ENCODE data around the gene TLE5.
"Not testable (repeated sequence)": the region's sequence is repeated elsewhere in the genome, so short reads cannot be mapped to it uniquely, and the experiment has no call there.

Gene TLE5

DNA sequence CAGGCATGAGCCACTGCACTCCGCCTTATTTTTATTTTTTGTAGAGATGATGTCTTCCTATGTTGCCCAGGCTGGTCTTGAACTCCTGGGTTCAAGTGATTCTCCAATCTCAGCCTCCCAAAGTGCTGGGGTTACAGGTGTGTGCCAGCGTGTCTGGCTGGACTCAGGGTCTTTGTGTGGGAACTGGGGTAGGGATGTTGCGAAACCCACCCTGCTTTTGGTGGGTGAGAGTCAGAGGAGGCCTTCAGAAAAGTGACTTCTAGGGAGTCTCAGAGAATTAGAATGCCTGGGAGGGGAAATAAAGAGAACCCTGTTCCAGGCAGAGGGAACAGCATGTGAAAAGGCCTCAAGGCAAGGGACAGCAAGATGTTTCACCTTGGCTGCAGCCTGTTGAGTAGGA, 13.2 kb downstream of the TLE5 start:
- no peak for DNase-seq
- intact Hi-C loops (cut with DNase I), result no loop called here

GRCh38 chr19:3048190-3048533, 14.1 kb downstream of the TLE5 start:
- DNase-seq, result no peak
- intact Hi-C loops (cut with DNase I), result no loop called here

DNA sequence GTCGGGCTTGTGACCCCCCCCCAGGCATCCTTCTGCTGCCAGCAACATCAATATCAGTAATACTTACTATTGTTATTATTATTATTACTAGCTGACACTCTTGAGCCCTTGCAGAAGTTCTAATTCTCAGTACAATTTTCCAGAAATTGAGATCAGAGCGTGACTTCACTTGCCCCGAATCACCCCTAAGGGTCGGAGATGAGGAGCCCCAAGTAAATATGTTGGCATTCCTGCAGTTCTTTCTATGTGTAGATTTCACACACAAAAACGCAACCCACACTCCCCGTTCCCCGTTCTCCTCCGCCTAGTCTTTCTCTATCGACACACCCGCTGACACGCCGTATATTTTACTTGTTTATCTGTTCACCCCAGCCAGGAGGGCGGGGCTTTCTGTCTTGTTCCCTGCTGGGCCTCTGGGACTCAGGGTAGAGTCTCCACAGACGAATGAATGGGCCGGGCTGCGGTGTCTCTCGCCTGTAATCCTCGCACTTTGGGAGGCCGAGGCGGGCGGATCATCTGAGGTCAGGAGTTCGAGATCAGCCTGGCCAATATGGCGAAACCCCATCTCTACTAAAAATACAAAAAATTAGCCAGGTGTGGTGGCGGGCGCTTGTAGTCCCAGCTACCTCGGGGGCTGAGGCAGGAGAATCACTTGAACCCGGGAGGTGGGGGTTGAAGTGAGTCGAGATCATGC, 14.7 kb downstream of the TLE5 start:
- intact Hi-C loops (cut with DNase I), result no loop called here
- peak in 27 of 42 donors; percentile 13 to 71 (median 39) for DNase-seq

- DNase-seq, result no peak
Observed at GRCh38 chr19:3046698-3047495, 15.4 kb downstream of the TLE5 start.

GRCh38 chr19:3045885-3046697, 16.2 kb downstream of the TLE5 start:
- no peak for DNase-seq
- intact Hi-C loops (cut with DNase I), result no loop called here

More at GRCh38 chr19:3046698-3047495, 15.4 kb downstream of the TLE5 start:
- intact Hi-C loops (cut with DNase I), result no loop called here

GRCh38 chr19:3045191-3045590, 17.1 kb downstream of the TLE5 start:
- intact Hi-C loops (cut with DNase I), result no loop called here
- DNase-seq, result no peak

GRCh38 chr19:3042621-3043267, 19.6 kb downstream of the TLE5 start:
- intact Hi-C loops (cut with DNase I), result no loop called here
- DNase-seq, result no peak

DNA sequence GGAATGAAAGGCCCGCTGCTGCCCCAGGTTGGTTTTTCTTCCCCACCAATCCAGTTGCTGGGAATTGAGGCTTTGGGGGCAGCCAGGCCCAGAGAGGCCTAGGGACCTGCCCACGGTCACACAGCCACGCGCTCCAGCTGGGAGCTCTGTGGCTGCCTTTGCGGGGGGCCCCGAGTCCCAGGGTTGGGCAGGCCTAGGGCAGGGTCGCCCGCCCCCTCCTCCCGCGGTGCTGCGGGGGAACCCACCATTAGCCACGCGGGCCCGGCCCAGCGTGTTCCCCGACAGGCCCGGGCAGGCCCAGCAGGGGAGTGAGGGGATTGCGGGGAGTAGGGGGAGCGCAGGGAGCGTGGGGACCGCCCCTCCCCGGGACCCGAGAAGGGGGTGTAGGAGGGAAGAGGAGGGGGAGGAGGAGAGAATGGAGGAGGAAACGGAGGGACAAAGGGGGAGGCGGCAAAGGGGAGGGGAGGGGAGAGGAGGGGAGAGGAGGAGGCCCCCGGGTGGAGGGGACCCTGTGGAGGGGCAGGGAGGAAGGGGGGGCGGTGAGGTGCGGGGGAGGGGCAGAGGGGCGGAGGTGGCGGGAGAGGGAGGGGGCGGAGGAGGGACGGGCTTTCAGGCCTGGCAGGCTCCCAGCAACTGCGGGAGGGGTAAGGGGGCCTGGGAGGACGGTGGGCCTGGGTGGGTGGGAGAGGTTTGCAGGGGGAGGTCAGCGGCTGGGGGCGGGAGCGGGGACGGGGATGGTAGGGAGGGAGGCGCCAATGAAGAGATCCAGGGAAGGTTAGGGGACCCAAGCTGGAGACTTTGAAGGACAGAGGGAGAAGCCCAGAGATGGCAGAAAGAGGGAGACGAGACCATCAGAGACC, 20.3 kb downstream of the TLE5 start:
- no peak for DNase-seq
- intact Hi-C loops (cut with DNase I), result no loop called here

GRCh38 chr19:3041327-3041726, 21.0 kb downstream of the TLE5 start:
- no peak for DNase-seq
- intact Hi-C loops (cut with DNase I), result no loop called here

DNA sequence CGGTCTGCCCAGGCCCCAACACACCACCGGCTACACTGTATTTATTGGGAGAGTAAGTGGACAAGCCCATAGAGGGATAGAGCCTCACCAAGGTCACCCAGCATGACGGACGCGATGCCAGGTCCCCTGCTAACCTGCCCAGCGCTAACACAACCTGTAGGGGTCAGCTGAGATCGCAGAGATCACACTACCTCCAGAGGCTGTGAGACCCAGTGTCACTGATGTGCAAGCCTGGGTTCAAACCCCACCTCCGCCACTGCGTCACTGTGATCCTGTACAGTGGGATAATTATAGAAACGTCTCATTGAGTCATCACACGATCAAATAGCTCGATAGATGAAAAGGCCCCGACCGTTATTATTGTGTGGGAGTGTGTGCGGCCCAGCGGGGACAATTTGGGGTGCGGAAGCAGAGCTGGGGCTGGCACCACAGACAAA, 22.6 kb downstream of the TLE5 start:
- intact Hi-C loops (cut with DNase I), result loop anchor here (10.0 kb wide), 1 partner anchor 65 kb away; the partner anchor contains the start of gene TLE6
- peak in 37 of 42 donors; percentile 28 to 86 (median 64) for DNase-seq

GRCh38 chr19:3039125-3039524, 23.2 kb downstream of the TLE5 start:
- DNase-seq, result no peak
- intact Hi-C loops (cut with DNase I), result loop anchor here (10.0 kb wide), 1 partner anchor 64 kb away; the partner anchor contains the start of gene TLE6

GRCh38 chr19:3038214-3038613, 24.1 kb downstream of the TLE5 start:
- DNase-seq, result no peak
- intact Hi-C loops (cut with DNase I), result loop anchor here (10.0 kb wide), 1 partner anchor 63 kb away; the partner anchor contains the start of gene TLE6

DNA sequence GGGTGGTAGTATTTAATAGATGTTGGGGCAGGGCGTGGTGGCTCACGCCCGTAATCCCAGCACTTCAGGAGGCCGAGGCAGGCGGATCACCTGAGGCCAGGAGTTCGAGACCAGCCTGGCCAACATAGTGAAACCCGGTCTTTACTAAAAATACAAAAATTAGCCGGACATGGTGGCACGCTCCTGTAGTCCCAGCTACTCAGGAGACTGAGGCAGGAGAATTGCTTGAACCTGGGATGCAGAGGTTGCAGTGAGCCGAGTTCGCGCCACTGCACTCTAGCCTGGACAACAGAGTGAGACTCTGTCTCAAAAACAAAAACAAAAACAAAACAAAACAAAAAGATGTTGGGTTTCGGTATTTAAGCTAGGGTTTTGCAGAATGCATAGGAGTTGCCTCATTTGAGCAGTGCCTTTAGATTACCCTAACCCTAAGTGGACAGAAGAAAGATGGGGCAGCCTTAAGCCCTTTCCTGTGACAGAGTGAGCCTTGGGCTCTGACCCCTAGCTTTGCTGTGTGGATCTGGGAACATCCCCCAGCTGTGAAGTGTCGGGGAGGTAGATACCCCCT, 25.2 kb downstream of the TLE5 start:
- intact Hi-C loops (cut with DNase I), result loop anchor here (10.0 kb wide), 1 partner anchor 62 kb away; the partner anchor contains the start of gene TLE6
- DNase-seq, result not testable (repeated sequence)

DNA sequence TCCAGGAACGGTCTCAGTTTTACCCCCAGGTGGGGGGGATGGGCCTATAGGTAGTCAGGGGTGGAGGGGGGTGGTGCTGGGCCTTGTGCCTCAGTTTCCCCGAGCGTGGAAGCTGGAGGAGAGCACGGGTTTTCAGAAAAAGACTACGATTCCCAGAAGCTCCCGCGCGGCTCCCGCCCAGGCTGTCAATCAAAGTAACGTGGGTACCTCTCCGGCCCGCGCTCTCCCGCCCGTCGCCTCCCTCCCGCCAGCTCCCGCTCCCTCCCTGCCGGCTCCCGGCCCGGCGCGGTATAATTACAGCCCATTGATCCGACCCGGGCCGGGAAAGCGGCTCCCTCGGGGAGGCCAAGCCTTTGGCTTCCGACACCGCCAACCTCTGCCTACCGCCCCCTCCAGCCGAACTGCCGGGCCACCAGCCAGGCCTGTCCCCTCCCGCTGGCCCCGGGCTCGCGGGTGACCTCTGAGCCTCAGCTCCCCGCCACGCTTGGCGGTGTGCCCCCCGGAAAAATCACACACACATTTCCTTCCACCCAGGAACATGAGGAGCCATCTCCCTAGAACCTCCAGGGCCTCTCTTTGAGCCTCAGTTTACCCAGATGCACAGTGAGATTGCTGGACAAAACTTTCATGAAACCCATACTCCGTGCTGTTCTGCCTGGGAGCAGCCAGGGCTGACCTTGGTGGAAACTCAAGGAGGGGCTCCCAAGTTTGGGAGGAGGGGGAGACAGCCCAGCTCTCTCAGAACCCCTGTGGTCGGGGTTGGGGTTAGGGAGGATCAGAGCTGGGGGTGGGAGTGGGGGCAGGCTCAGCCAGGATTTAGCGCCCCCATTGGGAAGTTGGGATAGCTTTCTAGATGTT, 25.9 kb downstream of the TLE5 start:
- intact Hi-C loops (cut with DNase I), result loop anchor here (10.0 kb wide), 1 partner anchor 62 kb away; the partner anchor contains the start of gene TLE6
- DNase-seq, result peak; percentile 88 to 99 (median 96)

DNA sequence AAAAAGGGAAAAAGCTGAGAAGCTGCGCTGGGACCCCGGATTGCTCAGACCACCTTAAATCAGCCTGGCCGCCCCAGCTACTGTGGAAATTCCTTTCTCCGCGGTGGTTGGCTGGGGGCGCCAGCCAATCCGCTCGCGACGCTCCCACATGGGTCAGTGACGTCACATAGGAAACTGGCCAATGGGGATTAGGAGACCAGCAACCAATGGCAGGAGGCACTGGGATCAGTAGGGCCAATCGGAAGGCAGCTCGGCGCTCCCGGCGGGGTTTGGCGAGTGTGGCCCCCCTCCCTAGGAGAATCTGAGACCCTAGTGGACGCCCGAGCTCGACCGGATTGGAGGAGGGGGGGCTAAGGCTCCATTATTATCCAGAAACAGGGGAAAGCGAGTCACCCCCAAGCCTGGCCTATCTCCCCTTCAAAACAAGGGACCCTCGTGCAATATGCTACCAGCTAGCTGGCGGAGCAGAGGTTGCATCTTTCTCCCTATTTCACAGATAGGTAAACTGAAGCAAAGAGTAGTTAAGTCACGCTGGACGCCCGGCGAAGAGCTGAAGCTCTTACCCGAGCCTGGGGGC, 26.7 kb downstream of the TLE5 start:
- intact Hi-C loops (cut with DNase I), result loop anchor here (10.0 kb wide), 1 partner anchor 61 kb away; the partner anchor contains the start of gene TLE6
- DNase-seq, result peak; percentile 91 to 99 (median 96)
